K562 (cell line): Measurements from ENCODE around the gene MYRIP. TPM values are rescaled to one million over a fixed set of nuclear protein-coding genes. Genes with fewer than 3 reads are reported as not detected.

ENCODE experiments used
- CEBPG ChIP-seq, 3 experiments: fragments of 200-800 bp in 1 of 3; sonication (Bioruptor generic) in 1 of 3; sonication (generic) in 1 of 3; formaldehyde crosslinking in 1 of 3; IDR thresholded peaks in 2 of 3; conservative IDR thresholded peaks in 1 of 3; 2 replicates each; pipeline versions ENCODE4 v1.6.1 to v1.8.0; 2016 to 2022; ENCODE audit warnings: missing compliant biosample characterization in 2 of 3, missing genetic modification characterization in 2 of 3, mild to moderate bottlenecking in 1 of 3, missing genetic modification reagents in 1 of 3
- ESRRA ChIP-seq: fragments of 450-650 bp; IDR thresholded peaks from 2 replicates; pipeline ENCODE4 v1.6.1; 2014; ENCODE audit warnings: low read depth, mild to moderate bottlenecking, moderate library complexity, borderline replicate concordance
- GABPB1 ChIP-seq: sonication (generic); formaldehyde crosslinking; IDR thresholded peaks from 2 replicates; pipeline ENCODE4 v1.8.0; 2022; ENCODE audit warnings: mild to moderate bottlenecking, missing genetic modification reagents
- MCM7 ChIP-seq, 2 experiments: fragments of 450-650 bp; IDR thresholded peaks; 2 replicates each; pipeline ENCODE4 v1.6.1; 2016 to 2018
- NCOR1 ChIP-seq: fragments of 450-650 bp; IDR thresholded peaks from 2 replicates; pipeline ENCODE4 v1.6.1; 2016; ENCODE audit warnings: mild to moderate bottlenecking, moderate library complexity
- NFE2L1 ChIP-seq: fragments of 450-650 bp; IDR thresholded peaks from 2 replicates; pipeline ENCODE4 v1.6.1; 2016; ENCODE audit warnings: missing genetic modification characterization, low read depth, mild to moderate bottlenecking, missing compliant biosample characterization, moderate library complexity, borderline replicate concordance
- NR2F6 ChIP-seq: fragments of 450-650 bp; formaldehyde crosslinking; IDR thresholded peaks from 2 replicates; pipeline ENCODE4 v1.4.0; 2020; ENCODE audit warnings: mild to moderate bottlenecking
- NR3C1 ChIP-seq: sonication (generic); formaldehyde crosslinking; IDR thresholded peaks from 2 replicates; pipeline ENCODE4 v1.8.1; 2022; ENCODE audit warnings: missing genetic modification reagents
- POLR2AphosphoS2 ChIP-seq: IDR thresholded peaks from 2 replicates; pipeline ENCODE4 v1.6.1; 2012; ENCODE audit warnings: low read length, improper control_type of control experiment
- PPARD ChIP-seq: fragments of 250-450 bp; sonication (Bioruptor Pico); IDR thresholded peaks from 2 replicates; pipeline ENCODE4 v1.8.0; 2022; ENCODE audit warnings: inconsistent platforms, mild to moderate bottlenecking, moderate library complexity
- SMAD4 ChIP-seq: fragments of 250-450 bp; sonication (Bioruptor Pico); conservative IDR thresholded peaks from 2 replicates; pipeline ENCODE4 v1.8.0; 2021; ENCODE audit warnings: inconsistent platforms, mild to moderate bottlenecking, moderate library complexity
- XRCC5 ChIP-seq: fragments of 200-400 bp; formaldehyde crosslinking; IDR thresholded peaks from 2 replicates; pipeline ENCODE4 v1.6.1; 2017; ENCODE audit warnings: low read depth, mild to moderate bottlenecking, low read length
- ZNF282 ChIP-seq: sonication (generic); formaldehyde crosslinking; IDR thresholded peaks from 2 replicates; pipeline ENCODE4 v1.8.1; 2023; ENCODE audit warnings: missing genetic modification reagents
- polyA plus RNA-seq, 8 experiments: library from polyadenylated mRNA; depleted of rRNA in 4 of 8; stranded (reverse) in 5 of 8; unstranded in 3 of 8; fragments of >200 nt; fragmentation: Nextera tagmentation in 2 of 8; fragmentation: Illumina TruSeq in 1 of 8; extraction: Ambion mirVana in 2 of 8; extraction: Trizol in 1 of 8; gene quantifications; 2 replicates each; pipeline versions ENCODE4 v1.2.1 to v1.2.3, GENCODE V29; 2011 to 2014; ENCODE audit warnings: inconsistent platforms in 1 of 8, missing spikeins in 1 of 8
- total RNA-seq, 7 experiments: library from RNA; depleted of rRNA in 6 of 7; stranded (reverse); fragments of >200 nt in 6 of 7; fragmentation: Illumina TruSeq in 2 of 7; extraction: Trizol in 2 of 7; gene quantifications; 2 replicates each; pipeline versions ENCODE4 v1.2.1 to v1.2.3, GENCODE V29; 2011 to 2021; ENCODE audit warnings: low replicate concordance in 1 of 7
- TF ChIP-seq, protein P1 (sequence below): fragments of 450-650 bp; IDR thresholded peaks from 2 replicates; pipeline ENCODE4 v1.6.1; 2016; ENCODE audit warnings: mild to moderate bottlenecking
- TF ChIP-seq, protein P2 (sequence below): fragments of 250-450 bp; sonication (Bioruptor Pico); IDR thresholded peaks from 2 replicates; pipeline ENCODE4 v1.8.0; 2022; ENCODE audit warnings: moderate library complexity, mild to moderate bottlenecking, inconsistent platforms
- TF ChIP-seq, protein P3 (sequence below): fragments of 450-650 bp; IDR thresholded peaks from 2 replicates; pipeline ENCODE4 v1.6.1; 2016; ENCODE audit warnings: antibody characterized with exemption
- TF ChIP-seq, protein P4 (sequence below): fragments of 150-350 bp; IDR thresholded peaks from 2 replicates; pipeline ENCODE4 v1.6.1; 2014; ENCODE audit warnings: low read depth, mild to moderate bottlenecking, low read length, borderline replicate concordance

MYRIP gene
- total and polyA plus RNA-seq, 9 of the 15 experiments (the other 6 are each of a cell fraction or from before 2014, with no cell fraction given), result 0.03 to 0.12 TPM; not detected in 7

DNA sequence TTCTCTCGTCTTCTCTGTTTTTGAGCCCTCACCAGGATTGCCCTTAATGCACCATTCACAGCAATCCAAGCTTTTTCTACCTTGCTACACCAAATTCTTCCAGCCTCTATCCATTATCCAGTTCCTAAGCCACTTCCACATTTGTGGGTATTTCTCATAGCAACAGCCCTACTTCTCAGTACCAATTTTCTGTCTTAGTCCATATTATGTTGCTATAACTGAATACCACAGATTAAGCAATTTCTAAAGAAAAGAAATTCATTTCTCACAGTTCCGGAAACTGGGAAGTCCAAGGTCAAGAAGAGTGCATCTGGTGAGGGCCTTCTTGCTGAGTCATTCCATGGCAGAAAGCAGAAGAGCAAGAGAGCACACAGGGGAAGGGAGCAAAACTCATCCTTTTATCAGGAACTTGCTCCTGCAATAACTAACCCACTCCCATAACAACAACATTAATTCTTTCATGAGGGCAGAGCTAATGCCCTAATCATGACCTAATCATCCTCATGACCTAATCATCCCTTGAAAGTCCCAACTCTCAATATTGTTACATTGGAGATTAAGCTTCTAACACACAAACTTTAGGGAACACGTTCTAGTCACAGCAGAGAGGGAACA is 490.4 kb downstream of the MYRIP start (continued):
- TF ChIP-seq, protein P1, sequence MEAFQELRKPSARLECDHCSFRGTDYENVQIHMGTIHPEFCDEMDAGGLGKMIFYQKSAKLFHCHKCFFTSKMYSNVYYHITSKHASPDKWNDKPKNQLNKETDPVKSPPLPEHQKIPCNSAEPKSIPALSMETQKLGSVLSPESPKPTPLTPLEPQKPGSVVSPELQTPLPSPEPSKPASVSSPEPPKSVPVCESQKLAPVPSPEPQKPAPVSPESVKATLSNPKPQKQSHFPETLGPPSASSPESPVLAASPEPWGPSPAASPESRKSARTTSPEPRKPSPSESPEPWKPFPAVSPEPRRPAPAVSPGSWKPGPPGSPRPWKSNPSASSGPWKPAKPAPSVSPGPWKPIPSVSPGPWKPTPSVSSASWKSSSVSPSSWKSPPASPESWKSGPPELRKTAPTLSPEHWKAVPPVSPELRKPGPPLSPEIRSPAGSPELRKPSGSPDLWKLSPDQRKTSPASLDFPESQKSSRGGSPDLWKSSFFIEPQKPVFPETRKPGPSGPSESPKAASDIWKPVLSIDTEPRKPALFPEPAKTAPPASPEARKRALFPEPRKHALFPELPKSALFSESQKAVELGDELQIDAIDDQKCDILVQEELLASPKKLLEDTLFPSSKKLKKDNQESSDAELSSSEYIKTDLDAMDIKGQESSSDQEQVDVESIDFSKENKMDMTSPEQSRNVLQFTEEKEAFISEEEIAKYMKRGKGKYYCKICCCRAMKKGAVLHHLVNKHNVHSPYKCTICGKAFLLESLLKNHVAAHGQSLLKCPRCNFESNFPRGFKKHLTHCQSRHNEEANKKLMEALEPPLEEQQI, result peak; percentile 82; the same call in 1 of the 2 replicates
- TF ChIP-seq, protein P2, sequence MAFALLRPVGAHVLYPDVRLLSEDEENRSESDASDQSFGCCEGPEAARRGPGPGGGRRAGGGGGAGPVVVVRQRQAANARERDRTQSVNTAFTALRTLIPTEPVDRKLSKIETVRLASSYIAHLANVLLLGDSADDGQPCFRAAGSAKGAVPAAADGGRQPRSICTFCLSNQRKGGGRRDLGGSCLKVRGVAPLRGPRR, result 0 out of 2 replicates have a peak, but pooled peaks have one; percentile 14
- TF ChIP-seq MCM7 (IDR thresholded peaks at IDR 0.05) (0 out of 4 replicates have a peak, but pooled peaks of 1 of the 2 experiments have one; percentile 65), NCOR1 (peak; percentile 66), SMAD4 (CRISPR knock-in tag) (peak; percentile 60), GABPB1 (CRISPR knock-in tag) (no peak; the same call in 1 of the 2 replicates), NR2F6 (CRISPR knock-in tag) (no peak), POLR2AphosphoS2 (no peak), CEBPG (CRISPR knock-in tag; IDR thresholded peaks at IDR 0.05) (peak; percentile 29; the same call in 1 of the 2 replicates), CEBPG (tag; conservative IDR thresholded peaks at IDR 0.05 in 1 of 2, IDR thresholded peaks at IDR 0.05 in 1 of 2) (peak; percentile 93 to 94), ZNF282 (no peak), NFE2L1 (peak; percentile 99), PPARD (CRISPR knock-in tag) (peak; percentile 60; the same call in 1 of the 2 replicates), XRCC5 (no peak), NR3C1 (CRISPR knock-in tag) (no peak), ESRRA (peak; percentile 95)
- TF ChIP-seq, protein P3, sequence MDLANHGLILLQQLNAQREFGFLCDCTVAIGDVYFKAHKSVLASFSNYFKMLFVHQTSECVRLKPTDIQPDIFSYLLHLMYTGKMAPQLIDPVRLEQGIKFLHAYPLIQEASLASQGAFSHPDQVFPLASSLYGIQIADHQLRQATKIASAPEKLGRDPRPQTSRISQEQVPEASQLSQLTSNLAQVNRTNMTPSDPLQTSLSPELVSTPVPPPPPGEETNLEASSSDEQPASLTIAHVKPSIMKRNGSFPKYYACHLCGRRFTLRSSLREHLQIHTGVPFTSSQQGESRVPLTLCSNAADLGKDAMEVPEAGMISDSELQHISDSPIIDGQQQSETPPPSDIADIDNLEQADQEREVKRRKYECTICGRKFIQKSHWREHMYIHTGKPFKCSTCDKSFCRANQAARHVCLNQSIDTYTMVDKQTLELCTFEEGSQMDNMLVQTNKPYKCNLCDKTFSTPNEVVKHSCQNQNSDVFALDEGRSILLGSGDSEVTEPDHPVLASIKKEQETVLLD, result no peak; the same call in 1 of the 2 replicates
- TF ChIP-seq, protein P4, sequence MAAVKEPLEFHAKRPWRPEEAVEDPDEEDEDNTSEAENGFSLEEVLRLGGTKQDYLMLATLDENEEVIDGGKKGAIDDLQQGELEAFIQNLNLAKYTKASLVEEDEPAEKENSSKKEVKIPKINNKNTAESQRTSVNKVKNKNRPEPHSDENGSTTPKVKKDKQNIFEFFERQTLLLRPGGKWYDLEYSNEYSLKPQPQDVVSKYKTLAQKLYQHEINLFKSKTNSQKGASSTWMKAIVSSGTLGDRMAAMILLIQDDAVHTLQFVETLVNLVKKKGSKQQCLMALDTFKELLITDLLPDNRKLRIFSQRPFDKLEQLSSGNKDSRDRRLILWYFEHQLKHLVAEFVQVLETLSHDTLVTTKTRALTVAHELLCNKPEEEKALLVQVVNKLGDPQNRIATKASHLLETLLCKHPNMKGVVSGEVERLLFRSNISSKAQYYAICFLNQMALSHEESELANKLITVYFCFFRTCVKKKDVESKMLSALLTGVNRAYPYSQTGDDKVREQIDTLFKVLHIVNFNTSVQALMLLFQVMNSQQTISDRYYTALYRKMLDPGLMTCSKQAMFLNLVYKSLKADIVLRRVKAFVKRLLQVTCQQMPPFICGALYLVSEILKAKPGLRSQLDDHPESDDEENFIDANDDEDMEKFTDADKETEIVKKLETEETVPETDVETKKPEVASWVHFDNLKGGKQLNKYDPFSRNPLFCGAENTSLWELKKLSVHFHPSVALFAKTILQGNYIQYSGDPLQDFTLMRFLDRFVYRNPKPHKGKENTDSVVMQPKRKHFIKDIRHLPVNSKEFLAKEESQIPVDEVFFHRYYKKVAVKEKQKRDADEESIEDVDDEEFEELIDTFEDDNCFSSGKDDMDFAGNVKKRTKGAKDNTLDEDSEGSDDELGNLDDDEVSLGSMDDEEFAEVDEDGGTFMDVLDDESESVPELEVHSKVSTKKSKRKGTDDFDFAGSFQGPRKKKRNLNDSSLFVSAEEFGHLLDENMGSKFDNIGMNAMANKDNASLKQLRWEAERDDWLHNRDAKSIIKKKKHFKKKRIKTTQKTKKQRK, result no peak
